HG02852 (cell line): ENCODE data around the gene SLC46A2.

Experiments used
- ATAC-seq: cut with Tn5 transposase; IDR thresholded peaks from one replicate; pipeline ENCODE4 v1.9.1; 2021; ENCODE audit warnings: mild to moderate bottlenecking, moderate library complexity; ENCODE audit not compliant: unreplicated experiment

The SLC46A2 gene

DNA sequence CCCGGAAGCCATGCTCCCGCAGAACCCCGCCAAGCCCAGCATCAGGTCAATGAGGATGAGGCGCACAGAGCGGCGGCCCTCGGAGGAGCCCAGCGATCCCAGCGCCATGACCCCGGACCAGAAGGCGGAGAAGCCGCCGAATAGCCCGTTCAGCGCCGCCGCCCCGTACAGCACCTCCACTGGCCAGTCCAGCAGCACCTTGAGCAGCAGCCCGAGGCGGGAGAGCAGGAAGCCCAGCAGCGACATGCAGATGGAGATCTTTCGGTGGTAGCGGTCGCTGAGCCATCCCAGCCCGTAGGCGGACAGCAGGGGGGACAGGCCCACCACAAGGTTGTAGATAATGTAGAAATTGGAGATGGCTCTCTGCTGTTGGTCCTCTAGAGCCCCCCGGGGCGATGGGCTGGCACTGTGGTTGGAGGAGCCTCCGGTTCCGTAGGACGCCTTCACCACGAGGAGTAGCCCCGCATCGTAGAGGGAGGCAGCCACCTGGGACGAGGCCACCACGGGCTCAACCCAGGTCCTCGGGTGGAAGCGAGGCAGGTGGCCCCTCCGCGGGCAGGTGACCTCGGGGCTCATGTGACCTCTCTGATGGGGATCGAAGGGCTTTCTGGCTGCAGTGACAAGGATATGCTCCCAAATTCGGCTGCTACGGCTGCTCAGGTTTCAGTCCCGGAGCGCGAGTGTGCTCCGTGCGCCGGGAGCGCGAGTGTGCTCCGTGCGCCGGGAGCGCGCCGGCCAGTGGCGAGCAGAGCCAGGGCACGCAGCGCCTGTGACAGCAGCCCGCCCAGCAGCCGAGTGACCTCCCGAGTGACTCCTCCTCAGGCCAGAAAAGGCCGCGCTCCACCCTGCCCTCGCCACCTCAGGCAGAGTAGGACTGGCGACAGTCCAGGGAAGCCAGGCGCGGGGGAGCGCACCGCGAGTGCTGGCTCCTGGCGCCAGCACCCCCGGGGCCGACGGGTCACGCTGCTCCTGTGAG lies at the start of gene SLC46A2:
TSS of gene SLC46A2 (minus strand) at position 771 of the 976 bp plus-strand sequence. CDS start at position 576, 195 bp downstream.
- no peak for ATAC-seq

DNA sequence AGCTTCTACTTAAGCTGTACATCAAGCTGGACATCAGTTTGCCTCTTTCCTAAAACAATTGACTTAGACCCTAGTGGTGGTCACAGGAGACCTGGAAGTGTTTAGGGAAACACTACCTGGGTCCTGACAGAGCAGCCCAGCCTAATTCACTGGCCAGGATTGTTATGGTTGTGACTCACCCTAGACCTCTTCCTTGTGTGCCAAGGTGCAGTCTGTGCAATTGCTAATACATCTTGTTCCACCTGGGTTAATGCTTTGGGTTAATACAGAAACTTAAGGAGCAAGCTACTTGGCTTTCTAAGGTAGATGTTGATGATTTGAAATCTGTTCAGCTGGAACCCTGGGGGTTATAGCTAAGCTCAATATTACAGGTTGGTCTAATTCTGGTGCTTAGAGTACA lies 48.7 kb upstream of the SLC46A2 start:
- no peak for ATAC-seq

GRCh38 chr9:112933696-112934095 lies 43.0 kb upstream of the SLC46A2 start:
- no peak for ATAC-seq

DNA sequence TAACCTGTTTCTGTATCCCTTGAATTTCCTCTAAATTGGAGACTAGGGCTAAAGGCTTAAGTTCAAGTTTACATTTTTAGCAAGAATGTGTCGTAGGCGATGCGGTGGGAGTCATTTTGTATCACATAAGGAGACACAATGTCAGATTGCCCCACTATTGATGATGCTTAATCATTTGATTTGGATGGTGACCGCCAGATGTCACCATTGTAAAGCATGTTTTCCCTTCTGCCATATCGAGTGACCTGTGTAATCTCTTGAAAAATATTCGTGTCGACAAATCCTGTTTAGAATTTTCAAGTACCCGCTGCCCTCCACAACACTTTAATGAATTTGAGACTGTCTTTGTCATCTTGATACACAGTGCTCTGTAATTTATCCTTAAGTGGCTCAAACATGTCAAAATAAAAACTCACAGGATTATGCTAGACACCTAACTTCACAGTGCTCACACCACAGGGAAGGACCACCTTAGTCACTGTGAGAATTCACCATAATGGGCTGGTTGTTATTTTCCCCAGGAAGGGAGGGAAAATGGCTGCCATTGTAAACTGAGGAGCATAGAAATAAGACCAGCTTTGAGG lies 34.5 kb upstream of the SLC46A2 start:
- ATAC-seq, result no peak

DNA sequence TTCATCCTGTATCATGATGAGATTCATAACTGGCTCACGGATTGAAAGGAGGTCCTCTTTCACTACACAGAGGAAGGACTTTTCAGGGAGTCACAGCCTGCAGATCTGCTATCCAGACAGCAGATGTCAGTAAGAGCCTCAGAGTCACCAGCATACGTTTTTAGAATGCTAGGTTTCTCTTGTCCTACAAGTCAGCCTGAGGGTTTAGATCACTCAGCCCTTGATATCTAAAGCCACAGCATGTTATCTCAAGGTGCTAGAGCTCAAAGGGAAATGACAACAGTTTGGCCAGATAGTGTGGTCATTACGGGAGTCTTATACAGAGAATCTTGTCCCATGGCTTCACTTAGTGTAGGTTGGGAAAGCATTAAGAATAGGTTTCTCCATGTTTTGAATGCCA lies 30.9 kb upstream of the SLC46A2 start:
- ATAC-seq, result no peak

GRCh38 chr9:112917987-112918362 lies 27.3 kb upstream of the SLC46A2 start:
- ATAC-seq, result no peak

DNA sequence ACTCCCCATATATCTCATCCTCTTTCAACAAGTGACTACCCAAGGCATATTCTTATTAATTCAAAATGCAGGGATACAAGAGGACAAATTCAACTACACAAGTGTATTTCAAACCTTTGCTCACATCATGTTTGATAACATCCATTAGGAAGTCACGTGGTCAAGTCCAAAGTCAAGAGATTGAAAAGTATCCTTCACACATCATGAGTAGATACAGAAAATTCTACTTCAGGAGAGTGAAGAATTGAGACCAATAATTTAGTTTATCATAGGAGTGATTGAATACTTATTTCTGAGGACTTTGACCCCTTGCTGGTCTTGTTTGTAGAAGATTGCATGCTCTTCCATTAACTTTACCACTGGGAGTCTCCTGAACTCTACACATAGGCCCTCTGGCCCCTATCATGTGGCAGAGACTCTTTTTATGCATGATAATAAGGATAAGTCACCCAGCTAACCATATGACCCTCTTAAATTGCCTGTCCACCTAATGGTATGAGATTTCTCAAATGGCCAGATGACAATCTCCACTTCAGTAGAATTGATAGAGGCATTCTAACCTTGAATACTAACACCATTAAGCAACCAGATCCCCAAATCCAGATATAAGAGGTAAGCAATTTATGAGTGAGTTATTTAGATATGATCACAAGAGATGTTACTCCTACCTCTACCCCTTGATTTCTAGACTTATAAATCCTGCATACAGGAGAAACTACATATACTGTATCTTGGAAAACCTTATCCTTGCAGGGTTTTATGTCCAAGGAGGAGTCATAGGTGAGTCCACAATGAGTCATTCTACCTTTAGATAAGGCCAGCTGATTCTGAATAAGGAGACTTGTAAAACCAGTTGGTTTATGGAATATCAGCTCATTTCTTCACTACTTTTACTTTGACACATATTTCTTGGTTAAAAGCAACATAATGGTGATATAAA lies 26.6 kb upstream of the SLC46A2 start:
- ATAC-seq, result no peak

DNA sequence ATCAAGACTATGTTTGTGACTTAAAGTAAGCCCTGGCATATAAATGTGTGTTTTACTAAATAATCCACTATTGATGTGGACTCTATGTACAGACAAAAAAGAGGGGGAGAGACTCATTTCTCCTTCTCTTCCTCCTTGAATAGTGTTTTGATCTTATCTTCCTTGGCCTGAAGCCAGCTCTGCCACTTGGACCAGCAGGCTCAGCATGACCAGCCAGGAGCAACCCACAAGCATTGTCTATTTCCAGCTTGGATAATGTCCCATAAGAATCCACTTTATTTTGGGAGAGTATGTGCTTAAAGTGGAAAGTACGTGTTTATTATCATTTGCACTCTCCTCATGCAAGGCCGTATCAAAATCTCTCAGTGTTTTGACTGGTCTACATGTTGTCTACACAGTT lies 23.8 kb upstream of the SLC46A2 start:
- ATAC-seq, result no peak

- ATAC-seq, result no peak
Observed at GRCh38 chr9:112913326-112913725, 22.6 kb upstream of the SLC46A2 start.

DNA sequence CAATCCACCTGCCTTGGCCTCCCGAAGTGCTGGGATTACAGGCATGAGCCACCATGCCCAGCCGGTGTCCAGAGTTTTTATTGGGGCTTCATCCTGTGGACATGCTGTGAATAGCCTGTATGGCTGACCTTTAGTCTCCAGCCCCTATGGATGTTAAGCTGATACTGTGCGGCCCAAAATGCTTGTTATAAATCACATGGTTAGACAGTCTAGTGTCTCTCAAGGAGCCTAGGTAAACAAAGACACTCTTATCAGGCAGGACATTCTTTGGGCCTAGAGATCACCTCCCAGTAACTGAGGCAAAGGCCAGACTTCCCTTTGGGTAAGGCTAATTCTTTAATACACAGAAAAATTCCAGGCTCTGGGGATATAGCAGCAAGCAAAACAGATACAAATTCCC lies 22.0 kb upstream of the SLC46A2 start:
- ATAC-seq, result no peak

- no peak for ATAC-seq
Observed at GRCh38 chr9:112911736-112912135, 21.1 kb upstream of the SLC46A2 start.

GRCh38 chr9:112905084-112905483 lies 14.4 kb upstream of the SLC46A2 start:
- no peak for ATAC-seq

GRCh38 chr9:112900901-112901300 lies 10.2 kb upstream of the SLC46A2 start:
- no peak for ATAC-seq

GRCh38 chr9:112900488-112900887 lies 9.8 kb upstream of the SLC46A2 start:
- ATAC-seq, result no peak

GRCh38 chr9:112898872-112899311 lies 8.2 kb upstream of the SLC46A2 start:
- no peak for ATAC-seq

DNA sequence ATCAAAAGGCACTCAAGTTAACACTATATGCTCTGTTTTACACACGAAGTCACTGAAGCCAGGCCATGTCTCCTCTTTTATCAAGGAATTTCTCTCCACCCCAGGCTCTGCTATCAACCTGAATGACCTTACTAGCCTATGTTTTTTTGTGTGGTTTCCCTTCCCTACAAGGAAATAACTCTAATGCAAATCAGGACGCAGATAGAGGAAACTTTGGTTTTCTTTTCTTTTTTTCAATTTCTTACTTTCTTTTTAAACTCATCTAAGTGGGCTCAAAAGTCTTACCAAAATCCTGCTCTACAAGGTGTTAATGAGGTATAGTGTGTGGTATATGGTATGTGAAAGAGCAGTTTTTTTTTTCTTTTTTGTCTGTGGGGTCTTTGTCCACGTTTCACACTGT lies 5.5 kb upstream of the SLC46A2 start:
- ATAC-seq, result no peak

GRCh38 chr9:112894699-112895098 lies 4.0 kb upstream of the SLC46A2 start:
- ATAC-seq, result no peak

GRCh38 chr9:112894041-112894440 lies 3.4 kb upstream of the SLC46A2 start:
- no peak for ATAC-seq

- ATAC-seq, result no peak
Observed at GRCh38 chr9:112892981-112893380, 2.3 kb upstream of the SLC46A2 start.

DNA sequence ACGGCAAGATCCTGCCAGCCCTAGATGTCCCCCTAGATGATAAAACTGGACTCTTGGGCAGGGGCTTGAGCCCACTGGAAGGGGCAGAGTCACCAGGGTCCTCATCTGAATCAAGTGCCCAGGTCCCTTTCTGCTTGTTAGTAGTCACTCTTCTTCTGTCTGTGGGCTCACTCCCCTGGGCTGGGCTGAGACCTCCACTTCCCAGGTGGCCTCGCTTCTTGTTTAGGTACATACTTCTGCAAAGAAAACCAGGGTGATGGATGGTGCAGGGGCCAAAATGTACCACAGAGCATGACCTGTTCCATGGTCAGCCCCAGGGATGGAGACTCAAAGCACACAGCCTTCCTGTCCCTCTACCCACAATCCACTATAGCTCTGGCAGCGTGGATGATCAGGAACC lies 845 bp upstream of the SLC46A2 start:
- ATAC-seq, result no peak

DNA sequence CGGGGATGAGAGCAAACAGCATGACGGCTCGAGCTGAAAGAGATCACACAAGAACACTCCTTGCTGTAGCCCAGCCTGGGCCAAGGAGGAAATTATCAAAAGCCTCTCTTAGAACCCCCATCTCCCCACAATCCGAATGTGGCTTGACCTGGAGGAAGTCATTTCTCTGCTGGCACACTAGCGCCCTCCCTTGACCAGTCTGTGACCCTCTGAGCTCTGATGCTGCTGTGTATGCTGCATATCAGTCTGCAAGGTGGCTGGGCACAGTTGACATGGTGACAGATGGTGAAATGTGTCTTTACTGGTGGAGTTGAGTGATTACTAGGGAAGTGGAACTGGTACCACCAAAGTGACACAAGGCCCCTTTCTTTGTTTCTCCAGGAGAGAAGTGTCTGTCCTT lies 3.3 kb downstream of the SLC46A2 start:
- ATAC-seq, result no peak
